22Rv1 (cell line): ENCODE data around the gene SLC7A14.

Experiments
- CTCF ChIP-seq: fragments of 450-650 bp; IDR thresholded peaks from 2 replicates; pipeline ENCODE4 v1.5.1; 2017; ENCODE audit warnings: mild to moderate bottlenecking
- ZFX ChIP-seq: fragments of 450-650 bp; IDR thresholded peaks from 2 replicates; pipeline ENCODE4 v1.6.1; 2017; ENCODE audit warnings: antibody characterized with exemption, borderline replicate concordance

- TF ChIP-seq CTCF: no peak
- TF ChIP-seq ZFX: no peak
These were observed 118.2 kb downstream of the SLC7A14 start for GRCh38 chr3:170467571-170468147.
